Endothelial cell of umbilical vein (primary cell): ENCODE data around the gene ASXL2. TPM values are rescaled to one million over a fixed set of nuclear protein-coding genes. Genes with fewer than 3 reads are reported as not detected.

Experiments
- BruUV-seq: library from RNA; stranded (reverse); fragments of 400-500 nt; replicated peaks from 2 replicates; lab custom pipeline; 2021; lab: Mats Ljungman, UMichigan
- CTCF ChIA-PET: fragments of 300-600, 350-600 bp; sonication (Branson Sonifier 250); formaldehyde crosslinking; loops from one replicate; lab custom pipeline; 2021; ENCODE audit warnings: antibody characterized with exemption, inconsistent platforms; lab: Charles Lee
- POLR2A ChIA-PET: fragments of 300-600, 350-600 bp; sonication (Branson Sonifier 250); formaldehyde crosslinking; loops from one replicate; lab custom pipeline; 2021; ENCODE audit warnings: antibody characterized with exemption, inconsistent platforms; lab: Charles Lee
- DNase-seq: peaks from one replicate; pipeline ENCODE4 v3.0.0-alpha.2; 2011; ENCODE audit warnings: low read depth, low spot score
- FAIRE-seq: peaks from 2 replicates; lab custom pipeline; 2011; peaks lifted over from hg19 to GRCh38; lab: Jason Lieb, UNC
- H2AFZ ChIP-seq: 2 replicates; pipeline ENCODE4 v1.6.0; 2012; ENCODE audit warnings: low read depth, low read length, control low read depth, inconsistent platforms
- H3K27ac ChIP-seq: 2 replicates; pipeline ENCODE4 v1.5.1; 2011; ENCODE audit warnings: low read depth, mild to moderate bottlenecking, control low read depth, low read length, moderate library complexity; ENCODE audit not compliant: insufficient read depth
- H3K27me3 ChIP-seq, 2 experiments: 2 replicates each; pipeline versions ENCODE4 v1.6.0 to v1.6.1; 2011; ENCODE audit warnings: low read length in 2 of 2, mixed read lengths in 1 of 2; ENCODE audit not compliant: control insufficient read depth in 2 of 2, insufficient read depth in 2 of 2
- H3K36me3 ChIP-seq, 2 experiments: 2 replicates in 1 of 2; 3 replicates in 1 of 2; pipeline ENCODE4 v1.5.1; 2011; ENCODE audit warnings: low read length in 2 of 2, mild to moderate bottlenecking in 1 of 2, moderate library complexity in 1 of 2; ENCODE audit not compliant: control insufficient read depth in 2 of 2, insufficient read depth in 2 of 2; ENCODE audit errors: extremely low read depth in 1 of 2
- H3K4me1 ChIP-seq: 3 replicates; pipeline ENCODE4 v1.5.1; 2011; ENCODE audit warnings: mild to moderate bottlenecking, low read length; ENCODE audit not compliant: control insufficient read depth, insufficient read depth; ENCODE audit errors: extremely low read depth
- H3K4me2 ChIP-seq: 2 replicates; pipeline ENCODE4 v1.6.1; 2011; ENCODE audit warnings: low read length, control low read depth, mixed read lengths; ENCODE audit not compliant: insufficient read depth
- H3K4me3 ChIP-seq, 3 experiments: fragments of 200-600 bp in 1 of 3; sonication (generic), shearing (Covaris generic) in 1 of 3; replicated peaks in 1 of 3; 2 replicates each; pipeline ENCODE4 v1.5.1; 2011 to 2016; ENCODE audit warnings: control low read depth in 3 of 3, low read length in 3 of 3, mild to moderate bottlenecking in 2 of 3, inconsistent platforms in 1 of 3, low read depth in 1 of 3, moderate library complexity in 1 of 3; ENCODE audit not compliant: insufficient read depth in 1 of 3
- H3K79me2 ChIP-seq: 2 replicates; pipeline ENCODE4 v1.6.0; 2012; ENCODE audit warnings: low read length, inconsistent platforms; ENCODE audit not compliant: control insufficient read depth, insufficient read depth
- H3K9ac ChIP-seq: replicated peaks from 2 replicates; pipeline ENCODE3; 2011; ENCODE audit warnings: low read length, control low read depth; ENCODE audit not compliant: insufficient read depth; ENCODE audit errors: extremely low read depth
- H3K9me1 ChIP-seq: replicated peaks from 3 replicates; pipeline ENCODE4 v1.6.0; 2011; ENCODE audit warnings: mild to moderate bottlenecking, low read length; ENCODE audit not compliant: control insufficient read depth, insufficient read depth; ENCODE audit errors: extremely low read depth
- H3K9me3 ChIP-seq: replicated peaks from 2 replicates; pipeline ENCODE4 v1.5.1; 2012; ENCODE audit warnings: low read length, inconsistent platforms; ENCODE audit not compliant: control insufficient read depth, insufficient read depth
- H4K20me1 ChIP-seq: replicated peaks from 2 replicates; pipeline ENCODE3; 2011; ENCODE audit warnings: mild to moderate bottlenecking, low read length; ENCODE audit not compliant: control insufficient read depth, insufficient read depth; ENCODE audit errors: extremely low read depth
- CTCF ChIP-seq, 2 donors: IDR thresholded peaks; 1 replicate in 1 of 2; 2 replicates in 1 of 2; pipeline ENCODE4 v1.5.1; 2011; ENCODE audit warnings: low read length in 2 of 2, mild to moderate bottlenecking in 2 of 2, moderate library complexity in 2 of 2, control low read depth in 1 of 2, inconsistent platforms in 1 of 2, low read depth in 1 of 2; ENCODE audit not compliant: insufficient read depth in 1 of 2; ENCODE audit errors: extremely low read depth in 1 of 2
- EZH2 ChIP-seq: IDR thresholded peaks from 2 replicates; pipeline ENCODE4 v1.6.1; 2012; ENCODE audit warnings: borderline replicate concordance, low read depth, mild to moderate bottlenecking, moderate library complexity, low read length, inconsistent platforms; ENCODE audit not compliant: severe bottlenecking
- FOS ChIP-seq: IDR thresholded peaks from 2 replicates; pipeline ENCODE4 v1.6.1; 2011; ENCODE audit warnings: mild to moderate bottlenecking, low read length, moderate library complexity, borderline replicate concordance; ENCODE audit not compliant: insufficient read depth
- GATA2 ChIP-seq: IDR thresholded peaks from 2 replicates; pipeline ENCODE4 v1.7.0; 2011; ENCODE audit warnings: low read depth, mild to moderate bottlenecking, moderate library complexity, mixed read lengths, low read length; ENCODE audit not compliant: insufficient read length, insufficient read depth
- JUN ChIP-seq: IDR thresholded peaks from 2 replicates; pipeline ENCODE4 v1.6.1; 2011; ENCODE audit warnings: borderline replicate concordance, low read depth; ENCODE audit not compliant: insufficient read length, insufficient read depth
- MAX ChIP-seq: IDR thresholded peaks from 2 replicates; pipeline ENCODE4 v1.6.1; 2011; ENCODE audit not compliant: insufficient read depth, insufficient read length
- MYC ChIP-seq: IDR thresholded peaks from one replicate; pipeline ENCODE4 v1.6.1; 2011; ENCODE audit warnings: mild to moderate bottlenecking, low read depth, low read length
- POLR2A ChIP-seq: IDR thresholded peaks from 2 replicates; pipeline ENCODE4 v1.6.1; 2012; ENCODE audit warnings: low read depth, mild to moderate bottlenecking, control low read depth, low read length
- POLR2AphosphoS5 ChIP-seq: IDR thresholded peaks from 2 replicates; pipeline ENCODE4 v1.6.1; 2012; ENCODE audit warnings: low read depth, mild to moderate bottlenecking, control low read depth, low read length, moderate library complexity; ENCODE audit not compliant: insufficient read depth
- dilution Hi-C: fragments of 300-500 bp; cut with MboI; formaldehyde crosslinking; loops from one replicate; pipeline ENCODE4 v1.15.0; 2019; ENCODE audit warnings: low sequenced_read_pairs; ENCODE audit not compliant: extremely low pct_ligation_motif_present
- intact Hi-C: fragments of 100-400 bp; cut with micrococcal nuclease; formaldehyde crosslinking; loops from one replicate; pipeline ENCODE4 v1.10.0; 2022
- polyA plus RNA-seq, 4 experiments: library from polyadenylated mRNA; depleted of rRNA in 3 of 4; stranded (reverse) in 3 of 4; unstranded in 1 of 4; fragments of >200 nt; gene quantifications; 2 replicates each; pipeline versions ENCODE4 v1.2.1 to v1.2.3, GENCODE V29; 2011 to 2012; ENCODE audit warnings: missing spikeins in 1 of 4
- total RNA-seq: library from RNA; stranded (reverse); gene quantifications from 2 replicates; pipeline ENCODE4 v1.2.3, GENCODE V29; 2021

ASXL2 gene
- total and polyA plus RNA-seq, 2 donors (not counting 3 experiments of a cell fraction or from before 2014, with no cell fraction given), result 6.1 to 33.8 TPM

GRCh38 chr2:25806941-25807340 lies 71.3 kb downstream of the ASXL2 start:
- no peak for DNase-seq
- FAIRE-seq, result no peak
- Histone ChIP-seq H3K9me3 (no peaks in the 10 kb centered on the region), H3K79me2 (peaks cover 7% of the 10 kb centered on the region), H3K27ac (no peak overlapping the region), H3K4me1 (no peaks in the 10 kb centered on the region), H3K4me3 (no peak overlapping the region), H3K36me3 (peaks cover 3 to 11% of the 10 kb centered on the region in 2 experiments), H4K20me1 (no peaks in the 10 kb centered on the region), H2AFZ (no peak overlapping the region), H3K27me3 (no peaks in the 10 kb centered on the region), H3K9ac (no peak overlapping the region), H3K9me1 (no peaks in the 10 kb centered on the region), H3K4me2 (no peak overlapping the region)
- no peak for TF ChIP-seq GATA2
- no peak for TF ChIP-seq MYC
- TF ChIP-seq EZH2, result no peak
- no peak for TF ChIP-seq FOS
- no peak for TF ChIP-seq POLR2A
- no peak for TF ChIP-seq MAX
- no peak for TF ChIP-seq POLR2AphosphoS5
- TF ChIP-seq CTCF (IDR thresholded peaks at IDR 0.05; ENCODE audit: extremely low read depth in 1 of 2, insufficient read depth in 1 of 2, low read depth in 1 of 2, low read length in 2 of 2), result no peak
- no peak for TF ChIP-seq JUN
- BruUV-seq, result no TSS peak
- dilution Hi-C loops (no loop called here), intact Hi-C loops (no loop called here)
- ChIA-PET CTCF (no interaction called here), POLR2A (interaction anchor here (0.9 kb wide), 1 partner anchor 12 kb away, joined by 3 read pairs; no protein-coding TSS in a partner anchor)
